Right renal pelvis (tissue), 4 donors: ENCODE data around the gene AP5Z1. TPM values are rescaled to one million over a fixed set of nuclear protein-coding genes. Genes with fewer than 3 reads are reported as not detected.

Experiments
- DNase-seq, 4 donors: peaks; one replicate each; pipeline ENCODE4 v3.0.0-alpha.2; 2013; ENCODE audit warnings: low read depth in 4 of 4, low spot score in 3 of 4, missing footprints in 1 of 4
- polyA plus RNA-seq, 4 donors: library from polyadenylated mRNA; unstranded; fragments of 120-200 nt; gene quantifications; one replicate each; pipeline ENCODE4 v1.2.1, GENCODE V29; 2013; ENCODE audit not compliant: insufficient read length in 4 of 4

The AP5Z1 gene, protein sequence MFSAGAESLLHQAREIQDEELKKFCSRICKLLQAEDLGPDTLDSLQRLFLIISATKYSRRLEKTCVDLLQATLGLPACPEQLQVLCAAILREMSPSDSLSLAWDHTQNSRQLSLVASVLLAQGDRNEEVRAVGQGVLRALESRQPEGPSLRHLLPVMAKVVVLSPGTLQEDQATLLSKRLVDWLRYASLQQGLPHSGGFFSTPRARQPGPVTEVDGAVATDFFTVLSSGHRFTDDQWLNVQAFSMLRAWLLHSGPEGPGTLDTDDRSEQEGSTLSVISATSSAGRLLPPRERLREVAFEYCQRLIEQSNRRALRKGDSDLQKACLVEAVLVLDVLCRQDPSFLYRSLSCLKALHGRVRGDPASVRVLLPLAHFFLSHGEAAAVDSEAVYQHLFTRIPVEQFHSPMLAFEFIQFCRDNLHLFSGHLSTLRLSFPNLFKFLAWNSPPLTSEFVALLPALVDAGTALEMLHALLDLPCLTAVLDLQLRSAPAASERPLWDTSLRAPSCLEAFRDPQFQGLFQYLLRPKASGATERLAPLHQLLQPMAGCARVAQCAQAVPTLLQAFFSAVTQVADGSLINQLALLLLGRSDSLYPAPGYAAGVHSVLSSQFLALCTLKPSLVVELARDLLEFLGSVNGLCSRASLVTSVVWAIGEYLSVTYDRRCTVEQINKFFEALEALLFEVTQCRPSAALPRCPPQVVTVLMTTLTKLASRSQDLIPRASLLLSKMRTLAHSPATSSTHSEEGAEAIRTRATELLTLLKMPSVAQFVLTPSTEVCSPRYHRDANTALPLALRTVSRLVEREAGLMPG
- polyA plus RNA-seq = 10 to 100 TPM; 20.5 to 28.0 (median 21.6) TPM

DNA sequence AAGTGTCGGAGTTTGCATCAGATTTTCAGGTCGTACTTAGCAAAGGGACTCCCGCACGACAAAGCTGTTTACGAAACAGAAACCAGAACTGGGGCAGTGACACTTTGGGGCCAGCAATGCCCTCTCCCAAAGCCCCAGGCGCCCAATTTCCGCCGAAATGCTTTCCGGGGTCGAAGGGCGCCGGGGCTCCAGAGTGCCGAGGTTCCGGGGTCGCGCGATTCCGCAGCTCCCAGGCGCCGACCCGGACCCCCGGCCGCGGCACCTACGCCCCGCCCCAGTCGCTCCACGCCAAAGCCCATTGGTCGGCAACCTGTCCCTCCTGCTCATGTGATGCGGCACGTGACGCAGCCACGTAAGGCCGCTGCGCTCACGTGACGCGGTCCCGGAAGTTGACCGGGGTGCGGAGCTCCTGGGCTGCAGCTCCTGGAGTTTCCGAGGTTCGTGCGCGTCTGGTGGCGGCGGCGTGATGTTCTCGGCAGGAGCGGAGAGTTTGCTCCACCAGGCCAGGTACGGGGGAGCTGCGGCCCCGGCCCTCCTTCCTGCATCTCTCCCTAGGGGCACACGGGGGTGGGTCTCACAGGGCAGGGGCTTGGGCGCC, at the start of gene AP5Z1:
AP5Z1 (plus strand) TSS at position 374 of the 598 bp plus-strand sequence; CDS start at position 467, 93 bp downstream.
- DNase-seq = peak; percentile 87 to 91 (median 90)

DNA sequence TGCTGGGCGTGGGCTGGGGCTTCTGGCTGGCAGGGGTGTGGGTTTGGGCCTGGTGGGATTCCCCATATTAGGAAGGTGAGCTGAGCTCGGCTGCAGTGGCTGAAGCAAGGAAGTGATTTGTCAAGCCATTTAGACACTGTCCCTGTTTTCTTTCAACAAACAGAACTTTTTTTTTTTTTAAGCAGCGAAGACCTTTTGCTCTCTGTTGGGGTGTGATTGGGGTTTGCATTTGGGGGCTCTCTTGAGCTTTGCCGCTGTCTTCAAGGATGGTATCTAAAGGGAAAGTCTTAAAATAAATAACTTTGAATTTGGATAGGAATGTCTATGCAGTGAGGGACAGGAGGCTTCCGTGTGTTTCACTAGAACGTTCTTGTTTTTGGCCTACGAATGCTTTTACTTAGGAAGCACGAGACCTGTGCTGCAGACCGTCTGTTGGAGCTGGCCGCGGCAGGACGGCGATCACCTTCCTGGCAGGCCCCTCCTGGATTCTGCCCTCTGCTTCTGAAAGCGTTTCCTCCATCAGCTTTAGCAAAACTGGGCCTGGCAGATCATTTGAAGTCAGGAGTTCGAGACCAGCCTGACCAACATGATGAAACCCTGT, 49.5 kb upstream of the AP5Z1 start:
- DNase-seq = no peak

DNA sequence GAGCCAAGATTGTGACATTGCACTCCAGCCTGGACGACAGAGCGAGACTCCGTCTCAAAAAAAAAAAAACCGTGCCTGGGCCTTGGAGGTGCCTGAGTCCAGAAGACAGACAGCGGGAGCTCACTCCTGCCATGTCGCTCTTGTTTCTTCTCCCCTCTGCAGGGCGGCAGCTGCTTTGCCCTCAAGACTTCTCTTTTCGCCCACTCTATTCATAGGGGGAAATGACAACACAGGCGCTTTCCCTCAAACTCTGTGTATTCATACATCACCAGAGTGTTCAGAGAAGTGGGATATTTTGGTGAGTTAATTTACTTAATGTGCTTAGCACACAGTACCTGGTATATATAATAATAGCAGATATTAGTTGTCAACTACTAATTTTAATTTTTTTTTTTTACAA, 48.9 kb upstream of the AP5Z1 start:
- no peak for DNase-seq

DNA sequence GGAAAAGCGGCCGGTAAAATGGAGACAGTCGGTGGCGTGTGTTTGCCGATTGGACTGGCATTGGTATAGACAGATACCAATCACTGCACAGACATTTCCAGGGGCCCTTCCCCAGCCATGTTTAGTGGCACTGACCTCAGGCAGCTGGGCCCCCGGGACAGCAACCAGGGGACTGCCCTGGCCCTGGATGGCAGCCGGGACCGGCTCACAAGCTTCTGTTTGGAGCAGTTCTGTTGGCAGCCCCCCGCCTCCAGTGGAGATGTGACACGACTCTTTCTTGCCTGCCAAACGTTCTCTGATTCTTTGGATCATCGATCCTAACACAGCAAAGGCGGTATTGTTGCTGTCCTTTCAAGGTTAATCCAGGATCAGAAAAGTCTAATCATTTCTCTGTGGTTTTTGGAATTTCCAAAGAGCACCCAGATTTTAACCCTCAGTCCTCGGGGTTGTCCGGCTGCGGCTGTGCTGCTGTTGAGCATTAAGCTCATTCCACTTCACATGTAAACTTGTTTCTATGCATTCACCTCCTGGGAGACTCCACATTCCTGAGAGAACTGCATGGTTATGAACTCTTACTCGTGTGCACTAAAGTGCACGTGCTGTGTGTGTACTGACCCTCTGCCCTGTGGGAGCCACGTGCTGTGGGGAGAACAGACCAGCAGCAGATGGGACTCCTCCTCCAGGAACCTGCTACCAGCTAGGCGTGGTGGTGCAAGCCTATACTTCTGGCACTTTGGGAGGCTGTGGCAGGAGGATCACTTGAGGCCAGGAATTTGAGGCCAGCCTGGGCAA, 47.3 kb upstream of the AP5Z1 start:
- no peak for DNase-seq

DNA sequence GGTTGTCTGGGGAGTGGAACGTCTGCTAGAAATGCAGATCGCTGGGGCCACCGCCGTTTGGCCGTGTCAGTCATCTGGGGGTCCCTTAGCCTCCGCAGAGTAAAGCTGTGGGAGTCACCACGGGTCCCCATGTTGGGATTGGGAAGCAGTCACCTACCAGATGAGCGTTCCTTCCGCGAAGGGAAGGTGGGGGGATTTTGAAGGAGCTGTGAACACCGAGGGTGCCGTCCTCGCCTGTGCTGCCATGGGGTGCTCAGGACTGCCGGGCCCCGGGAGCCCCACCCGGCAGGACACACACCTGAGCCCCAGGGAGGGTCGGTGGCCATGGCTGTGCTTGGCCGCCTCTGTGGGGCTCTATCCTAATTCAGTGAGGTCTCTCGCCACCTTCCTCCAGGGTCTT, 46.2 kb upstream of the AP5Z1 start:
- no peak for DNase-seq

DNA sequence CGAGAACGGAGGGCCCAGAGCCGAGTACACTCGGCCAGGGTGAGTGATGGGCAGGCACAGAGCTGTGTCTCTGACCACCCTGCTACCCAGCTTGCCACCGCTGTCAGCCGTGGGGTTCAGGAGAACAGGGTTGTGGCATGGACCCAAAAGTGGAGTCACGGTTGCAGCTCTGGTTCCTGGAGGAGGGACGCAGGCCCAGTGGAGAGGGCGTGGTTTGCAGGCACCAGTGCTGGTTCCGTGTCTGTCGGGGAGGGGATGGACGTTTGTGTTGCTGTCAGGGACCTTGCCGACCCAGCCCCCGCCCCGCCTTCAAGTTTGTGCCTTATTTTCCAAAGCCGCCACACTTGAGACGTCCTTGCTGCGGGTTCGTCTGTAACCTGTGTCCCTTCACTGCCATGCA, 45.1 kb upstream of the AP5Z1 start:
- no peak for DNase-seq

DNA sequence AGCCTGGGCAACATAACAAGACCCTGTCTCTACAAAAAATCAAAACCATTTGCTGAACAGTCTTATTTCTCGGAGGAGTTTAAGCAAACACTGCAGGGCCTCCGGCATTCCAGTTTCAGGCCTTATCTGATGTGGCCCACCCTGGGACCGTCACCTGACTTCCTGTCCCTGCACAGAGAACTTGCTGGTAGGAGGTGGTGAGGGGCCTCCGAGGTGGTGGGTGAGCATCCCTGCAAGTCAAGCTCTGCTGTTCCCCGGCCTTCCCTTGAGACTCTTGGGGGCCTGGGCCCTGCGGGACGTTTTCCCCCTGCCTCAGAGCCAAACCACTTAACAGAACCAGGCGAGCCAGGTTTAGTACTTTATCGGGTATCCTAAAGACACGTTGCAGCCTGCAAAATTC, 44.5 kb upstream of the AP5Z1 start:
- no peak for DNase-seq

DNA sequence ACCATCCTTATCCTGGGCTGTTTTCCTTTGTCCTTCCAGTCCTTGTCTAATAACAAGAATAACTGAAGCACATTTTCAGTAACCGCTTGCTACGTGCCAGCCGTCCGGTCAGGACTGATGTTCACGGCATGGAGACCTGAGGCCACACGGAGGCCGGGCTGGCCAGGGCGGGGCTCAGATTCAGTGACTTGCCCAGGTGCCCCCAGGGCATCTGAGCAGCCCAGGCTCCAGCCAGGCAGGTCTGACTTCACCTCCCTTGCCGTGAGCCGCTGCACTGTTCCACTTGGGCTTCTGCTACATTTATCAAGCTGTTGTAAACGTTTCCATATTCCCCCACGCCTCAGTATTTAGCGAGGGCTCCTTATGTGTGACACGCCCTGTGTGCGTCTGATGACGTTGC, 43.6 kb upstream of the AP5Z1 start:
- DNase-seq = no peak

DNA sequence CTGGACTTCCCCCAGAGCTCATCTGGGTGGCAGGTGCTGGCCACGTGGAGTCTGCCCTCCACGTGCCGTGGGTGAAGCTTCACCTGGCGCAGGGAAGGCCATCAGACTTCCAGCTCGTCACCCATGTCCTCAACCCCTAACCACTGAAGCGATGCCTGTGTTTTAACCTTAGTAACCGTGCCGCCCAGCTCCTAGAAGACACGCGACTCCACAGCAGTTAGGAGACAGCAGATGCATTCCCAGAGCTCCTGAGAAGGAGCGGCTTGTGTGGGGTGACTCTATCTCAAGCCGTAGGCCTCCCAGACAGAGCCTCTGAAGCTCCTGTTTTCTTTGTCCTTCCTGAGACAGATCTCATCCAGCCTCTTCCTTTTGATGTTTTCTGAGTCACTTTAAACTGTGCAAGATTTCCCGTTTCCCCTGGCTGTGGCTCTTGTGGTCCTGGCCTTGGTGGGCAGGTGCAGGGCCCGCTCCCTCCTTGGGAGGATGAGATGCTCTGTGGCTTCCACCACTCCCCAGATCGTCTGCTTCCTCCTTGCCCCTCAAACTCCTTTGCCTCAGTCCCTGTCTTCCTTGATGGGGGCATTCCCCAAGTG, 41.4 kb upstream of the AP5Z1 start:
- no peak for DNase-seq

DNA sequence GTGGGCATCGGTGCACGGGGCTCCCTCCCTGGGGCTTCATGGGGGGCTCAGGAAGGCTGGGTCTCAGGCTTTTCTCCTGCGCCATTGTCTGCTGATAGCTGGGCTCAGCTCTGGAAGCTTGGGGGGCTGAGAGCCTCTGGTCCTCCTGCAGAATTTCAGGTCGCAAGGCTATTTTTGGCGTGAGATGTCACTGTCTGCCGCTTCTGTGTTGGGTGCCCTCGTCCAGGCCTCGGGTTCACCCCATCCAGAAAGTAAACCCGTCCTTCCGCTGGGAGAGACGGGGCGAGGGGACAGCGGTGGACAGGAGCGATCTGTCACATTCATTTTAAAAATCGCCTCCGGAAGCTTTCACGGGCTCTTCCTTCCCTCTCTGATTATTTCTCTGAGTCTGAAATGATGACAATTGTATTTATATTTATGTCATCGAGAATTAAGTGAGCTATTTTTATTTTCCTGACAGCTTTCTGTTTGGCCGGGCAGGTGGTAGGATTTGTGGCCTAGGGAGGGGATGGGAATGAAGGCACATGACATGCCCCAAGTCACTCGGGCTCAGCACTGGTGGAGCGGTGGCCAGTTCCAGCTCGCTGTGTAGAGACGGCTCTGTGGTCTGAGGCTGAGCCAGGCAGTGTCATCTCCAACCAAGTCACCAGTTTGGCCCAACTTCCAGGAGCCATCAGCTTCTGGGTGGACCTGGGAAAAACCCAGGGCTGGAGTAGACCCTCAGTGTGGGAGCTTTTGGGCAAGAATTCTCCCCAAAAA, 40.7 kb upstream of the AP5Z1 start:
- DNase-seq = no peak

DNA sequence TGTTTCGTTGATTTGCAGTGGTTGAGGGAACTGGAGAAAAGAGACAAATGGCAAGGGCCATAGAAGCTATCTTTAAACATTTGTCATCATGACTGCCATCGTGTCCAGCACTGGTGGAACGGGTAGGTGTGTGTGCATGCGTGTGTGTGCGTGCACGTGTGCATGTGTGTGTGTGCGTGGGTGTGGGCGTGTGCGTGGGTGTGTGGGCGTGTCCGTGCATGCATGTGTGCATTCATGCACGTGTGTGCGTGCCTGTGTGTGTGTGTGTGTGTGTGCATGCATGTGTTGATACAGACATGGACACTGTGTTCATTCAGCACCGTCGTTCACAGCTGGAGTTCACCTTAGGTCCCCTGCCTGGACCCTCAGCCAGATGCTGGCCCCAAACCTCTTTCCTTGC, 38.1 kb upstream of the AP5Z1 start:
- DNase-seq = no peak

DNA sequence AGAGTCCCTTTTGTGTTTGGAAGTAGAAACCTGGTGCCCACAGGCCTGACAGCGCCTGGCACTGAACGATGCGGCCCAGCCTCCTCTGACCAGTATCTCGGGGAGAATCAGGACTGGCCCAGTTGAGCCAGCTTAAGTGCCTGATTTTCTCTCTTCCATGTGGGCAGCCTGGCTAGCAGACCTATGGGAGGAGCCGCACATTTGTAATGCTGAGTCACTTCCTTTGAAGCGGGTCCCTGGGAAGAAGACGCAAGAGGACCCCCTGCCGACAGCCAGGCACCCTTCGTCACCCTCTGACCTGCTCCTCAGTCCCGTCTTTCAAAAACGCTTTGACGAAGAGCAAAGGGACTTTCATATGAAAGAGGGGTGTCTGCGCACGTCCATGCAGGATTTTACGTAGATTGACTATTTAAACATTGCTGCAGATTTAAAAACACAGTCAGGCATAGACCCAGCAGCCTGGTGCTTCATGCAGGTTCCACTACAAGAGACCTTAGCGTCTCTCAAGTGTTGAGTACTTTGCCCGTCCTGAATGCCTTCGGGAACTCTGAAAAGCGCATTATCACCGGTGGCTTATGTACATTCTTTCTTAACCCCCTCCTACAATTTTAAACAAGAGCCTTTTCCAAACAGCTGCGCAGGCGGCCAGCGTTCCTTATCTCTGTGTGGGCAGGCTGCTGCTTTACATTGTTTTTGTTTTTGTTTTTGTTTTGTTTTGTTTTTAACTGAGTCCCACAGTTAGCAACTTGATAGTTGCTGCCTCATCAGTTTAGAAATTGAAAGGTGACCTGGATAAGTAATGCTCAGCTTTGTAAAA, 36.5 kb upstream of the AP5Z1 start:
- DNase-seq = no peak

DNA sequence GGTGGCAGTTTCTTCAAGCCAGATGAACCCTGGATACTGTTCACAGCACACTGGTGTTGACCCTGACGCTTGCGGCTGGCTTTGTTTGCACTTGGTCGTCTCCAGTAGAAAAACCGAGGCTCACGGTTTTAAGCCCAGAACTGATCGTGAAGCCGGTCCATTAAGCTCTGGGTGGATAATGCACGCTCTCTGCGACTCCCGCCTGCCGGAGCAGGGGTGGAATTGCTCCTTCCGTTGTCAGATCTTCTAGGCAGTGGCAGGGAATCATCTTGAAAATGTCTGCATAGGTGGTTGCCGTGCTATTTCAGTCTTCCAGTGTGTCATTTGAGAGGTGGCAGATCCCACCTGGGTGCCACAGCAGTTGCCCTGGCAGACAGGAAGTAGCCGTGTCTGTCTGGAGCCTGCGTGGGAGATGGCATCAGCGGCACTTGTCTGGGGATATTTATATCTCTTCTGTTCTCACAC, 35.9 kb upstream of the AP5Z1 start:
- peak in 1 of 4 donors; percentile 41 for DNase-seq

DNA sequence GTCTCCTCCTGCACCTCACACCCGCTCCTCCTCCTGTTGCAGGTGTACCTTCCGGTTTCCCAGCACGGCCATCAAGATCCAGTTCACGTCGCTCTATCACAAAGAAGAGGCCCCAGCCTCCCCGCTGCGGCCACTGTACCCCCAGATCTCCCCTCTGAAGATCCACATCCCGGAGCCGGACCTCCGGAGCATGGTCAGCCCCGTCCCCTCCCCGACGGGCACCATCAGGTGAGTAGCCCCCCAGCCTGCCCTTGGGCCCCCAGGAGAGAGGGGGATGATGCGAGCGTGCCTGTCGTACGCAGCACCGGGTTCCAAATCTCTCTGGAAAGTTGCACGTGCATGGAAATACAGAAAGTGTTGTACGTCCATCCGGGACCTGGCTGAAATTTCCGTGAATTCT, 34.6 kb upstream of the AP5Z1 start:
- no peak for DNase-seq

DNA sequence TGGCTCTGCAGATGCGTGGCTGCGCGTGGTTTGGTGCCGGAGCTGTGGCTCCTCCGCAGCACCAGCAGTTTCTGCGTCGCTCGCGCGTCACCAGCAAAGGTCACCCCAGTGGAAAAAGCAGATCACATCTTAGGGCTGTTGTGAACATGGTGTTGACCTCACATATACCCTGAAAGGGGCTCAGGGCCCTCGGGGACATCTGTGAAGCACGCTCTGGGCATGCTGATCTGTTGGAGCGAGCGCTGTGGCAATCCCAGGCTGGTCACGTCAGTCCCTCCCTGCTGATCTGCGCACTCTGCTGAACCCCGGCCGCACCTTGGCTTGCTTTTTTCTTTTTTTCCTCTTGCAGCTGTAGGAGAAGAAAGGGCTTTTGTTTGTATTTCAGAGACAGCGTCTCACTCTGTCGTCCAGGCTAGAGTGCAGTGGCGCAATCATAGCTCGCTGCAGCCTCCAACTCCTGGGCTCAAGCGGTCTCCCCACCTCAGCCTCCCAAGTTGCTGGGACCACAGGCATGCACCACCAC, 33.3 kb upstream of the AP5Z1 start:
- no peak for DNase-seq

DNA sequence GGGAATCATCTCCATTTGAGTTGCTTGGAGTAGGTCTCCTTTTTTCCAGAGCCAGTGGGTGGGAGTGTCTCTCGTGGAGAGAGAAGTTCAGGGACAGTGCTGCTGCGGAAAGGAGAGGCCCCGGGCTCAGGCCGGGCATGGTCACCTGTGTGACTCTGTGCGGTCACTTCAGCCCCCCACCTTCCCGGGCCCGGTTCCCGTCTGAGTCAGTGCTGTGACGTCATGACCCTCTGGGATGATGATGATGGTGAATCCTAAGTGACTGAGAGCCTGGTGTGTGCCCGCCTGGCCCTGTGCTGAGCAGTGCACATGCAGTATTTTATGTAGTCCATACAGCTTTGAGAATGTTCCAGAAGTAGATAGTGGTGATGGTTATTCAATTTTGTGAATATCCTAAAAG, 32.6 kb upstream of the AP5Z1 start:
- no peak for DNase-seq

DNA sequence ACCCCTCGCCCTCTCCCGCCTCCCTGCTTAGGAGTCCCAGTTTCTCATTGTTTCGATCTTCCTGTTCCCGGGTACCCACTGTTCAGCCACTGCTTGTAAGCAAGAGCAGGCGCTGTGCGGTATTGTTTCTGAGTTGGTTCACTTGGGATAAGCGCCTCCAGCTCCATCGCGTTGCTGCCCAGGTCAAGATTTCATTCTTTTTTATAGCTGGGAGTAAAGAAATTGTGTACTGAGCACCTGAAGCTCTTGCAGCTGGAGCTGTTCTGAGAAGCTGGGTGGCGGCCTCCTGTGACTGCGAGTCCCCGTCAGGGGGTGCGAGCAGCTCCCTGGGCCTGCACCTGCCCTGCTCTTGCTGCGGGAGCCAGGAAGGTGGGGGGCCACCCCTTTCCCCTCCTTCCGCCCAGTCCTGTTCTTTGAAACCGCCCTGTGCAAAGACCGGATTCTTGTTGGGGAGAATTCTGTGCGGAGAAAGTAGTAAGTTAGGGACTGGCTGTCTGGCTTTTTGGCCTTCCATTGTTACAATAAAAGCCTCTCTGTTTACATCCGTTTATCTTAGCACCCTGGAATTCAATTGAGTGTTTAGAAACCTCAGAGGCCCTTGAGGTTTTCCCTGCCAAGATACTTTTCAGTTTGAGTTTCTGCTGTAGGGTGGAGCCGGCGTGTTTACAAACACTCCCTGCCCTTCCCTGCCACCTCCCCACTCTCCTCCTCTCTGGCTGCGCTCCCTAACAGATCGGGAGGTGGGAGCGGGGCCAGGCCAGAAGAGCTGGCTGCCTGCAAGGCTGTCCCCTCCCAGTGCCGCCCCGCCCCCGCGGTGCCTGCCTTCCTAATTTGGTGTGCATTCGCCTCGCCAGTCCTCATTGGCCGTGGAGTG, 30.8 kb upstream of the AP5Z1 start:
- DNase-seq = peak; percentile 77 to 90 (median 82)
